Uterus (tissue), 2 donors: ENCODE data around the gene PKN3.

ENCODE experiments used
- CTCF ChIP-seq, 4 experiments: fragments of 200-600 bp in 2 of 4; fragments of 450-650 bp in 2 of 4; sonication (generic) in 2 of 4; IDR thresholded peaks; one replicate each; pipeline ENCODE4 v1.5.1; 2016 to 2019; ENCODE audit warnings: antibody characterized with exemption in 4 of 4, mild to moderate bottlenecking in 2 of 4, moderate library complexity in 1 of 4
- POLR2A ChIP-seq, 2 donors: fragments of 450-650 bp; IDR thresholded peaks; one replicate each; pipeline ENCODE4 v1.6.1; 2016; ENCODE audit warnings: antibody characterized with exemption in 2 of 2, mild to moderate bottlenecking in 1 of 2, moderate library complexity in 1 of 2

GRCh38 chr9:128712451-128713410 lies 10.4 kb downstream of the PKN3 start:
- TF ChIP-seq CTCF (IDR thresholded peaks at IDR 0.05) = no peak
- no peak for TF ChIP-seq POLR2A (IDR thresholded peaks at IDR 0.05)
